Neural cell (in vitro differentiated cells): Measurements from ENCODE around the gene NOTCH4.

Experiments
- CTCF ChIP-seq: fragments of 450-650 bp; IDR thresholded peaks from 2 replicates; pipeline ENCODE4 v1.5.1; 2014; ENCODE audit warnings: antibody characterized with exemption, mild to moderate bottlenecking, moderate library complexity; ENCODE audit not compliant: poor library complexity, severe bottlenecking
- EP300 ChIP-seq: fragments of 450-650 bp; conservative IDR thresholded peaks from 2 replicates; pipeline ENCODE4 v1.6.1; 2014; ENCODE audit warnings: antibody characterized with exemption, mild to moderate bottlenecking, moderate library complexity; ENCODE audit not compliant: poor library complexity, severe bottlenecking
- EZH2 ChIP-seq: fragments of 200-600, 300-800 bp; shearing (Covaris generic), sonication (generic); IDR thresholded peaks from 2 replicates; pipeline ENCODE4 v1.6.1; 2014; ENCODE audit warnings: antibody characterized with exemption, low read length, borderline replicate concordance, mild to moderate bottlenecking; ENCODE audit not compliant: insufficient read depth, poor library complexity, severe bottlenecking
- POLR2AphosphoS5 ChIP-seq: IDR thresholded peaks from 2 replicates; pipeline ENCODE4 v1.6.1; 2012
- RAD21 ChIP-seq: fragments of 450-650 bp; conservative IDR thresholded peaks from 2 replicates; pipeline ENCODE4 v1.6.1; 2014; ENCODE audit warnings: antibody characterized with exemption, mild to moderate bottlenecking, moderate library complexity
- SMC3 ChIP-seq: fragments of 450-650 bp; conservative IDR thresholded peaks from 2 replicates; pipeline ENCODE4 v1.6.1; 2014; ENCODE audit warnings: antibody characterized with exemption, mild to moderate bottlenecking, moderate library complexity; ENCODE audit not compliant: poor library complexity

- TF ChIP-seq POLR2AphosphoS5 = no peak
- no peak for TF ChIP-seq CTCF
- TF ChIP-seq EP300 = no peak
- TF ChIP-seq RAD21 = no peak
- TF ChIP-seq SMC3 = no peak
- no peak for TF ChIP-seq EZH2
Measured at GRCh38 chr6:32204268-32204715, 19.6 kb downstream of the NOTCH4 start.
